Cardiac fibroblast (primary cell): ENCODE data around the gene MUCL3.

Experiments used
- DNase-seq, 2 donors: peaks; one replicate each; pipeline versions ENCODE4 v3.0.0 to v3.0.0-alpha.2; 2010; ENCODE audit warnings: low read depth in 2 of 2
- H3K4me3 ChIP-seq, 2 donors: replicated peaks in 1 of 2; 1 replicate in 1 of 2; 2 replicates in 1 of 2; pipeline ENCODE4 v1.5.1; 2011; ENCODE audit warnings: low read depth in 2 of 2, low read length in 2 of 2, mild to moderate bottlenecking in 2 of 2, moderate library complexity in 1 of 2
- TF ChIP-seq, protein P1 (sequence below): IDR thresholded peaks from one replicate; pipeline ENCODE4 v1.5.1; 2011; ENCODE audit warnings: low read depth, mild to moderate bottlenecking, low read length, inconsistent platforms

Gene MUCL3

DNA sequence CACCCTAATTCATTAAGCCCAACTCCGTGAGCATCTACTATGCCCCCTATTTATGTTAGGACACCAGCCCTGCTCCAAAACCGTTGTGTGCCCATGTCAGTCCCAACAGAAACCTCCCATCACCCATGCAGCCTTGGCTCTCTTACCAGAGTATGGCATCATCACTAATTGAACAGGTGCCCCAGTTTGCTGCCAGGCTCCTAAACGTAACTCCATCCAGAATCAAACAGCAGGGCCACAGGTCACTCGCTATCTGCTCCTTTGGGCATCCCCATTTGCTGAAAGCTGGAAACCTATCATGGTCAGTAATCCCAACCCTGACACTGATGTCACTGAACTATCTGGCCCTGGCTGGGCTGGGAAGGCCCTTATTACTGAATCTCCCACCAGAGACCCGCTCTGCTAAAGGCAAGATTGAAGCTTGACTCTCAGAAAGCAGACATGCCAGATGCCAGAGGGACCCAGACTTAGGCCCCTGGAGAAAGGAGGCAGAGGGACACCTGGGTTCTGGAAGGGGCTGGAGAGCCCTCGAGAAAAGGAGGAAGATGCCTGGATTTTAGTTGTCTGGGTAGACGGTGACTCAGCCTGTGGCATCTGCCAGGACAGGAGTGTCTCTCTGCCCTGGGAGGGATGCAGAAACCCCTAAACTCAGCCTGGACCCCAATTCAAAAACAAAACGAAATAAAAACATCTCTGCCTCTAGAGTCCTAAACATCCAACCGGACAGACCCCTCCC lies 14.0 kb downstream of the MUCL3 start:
- TF ChIP-seq, protein P1, sequence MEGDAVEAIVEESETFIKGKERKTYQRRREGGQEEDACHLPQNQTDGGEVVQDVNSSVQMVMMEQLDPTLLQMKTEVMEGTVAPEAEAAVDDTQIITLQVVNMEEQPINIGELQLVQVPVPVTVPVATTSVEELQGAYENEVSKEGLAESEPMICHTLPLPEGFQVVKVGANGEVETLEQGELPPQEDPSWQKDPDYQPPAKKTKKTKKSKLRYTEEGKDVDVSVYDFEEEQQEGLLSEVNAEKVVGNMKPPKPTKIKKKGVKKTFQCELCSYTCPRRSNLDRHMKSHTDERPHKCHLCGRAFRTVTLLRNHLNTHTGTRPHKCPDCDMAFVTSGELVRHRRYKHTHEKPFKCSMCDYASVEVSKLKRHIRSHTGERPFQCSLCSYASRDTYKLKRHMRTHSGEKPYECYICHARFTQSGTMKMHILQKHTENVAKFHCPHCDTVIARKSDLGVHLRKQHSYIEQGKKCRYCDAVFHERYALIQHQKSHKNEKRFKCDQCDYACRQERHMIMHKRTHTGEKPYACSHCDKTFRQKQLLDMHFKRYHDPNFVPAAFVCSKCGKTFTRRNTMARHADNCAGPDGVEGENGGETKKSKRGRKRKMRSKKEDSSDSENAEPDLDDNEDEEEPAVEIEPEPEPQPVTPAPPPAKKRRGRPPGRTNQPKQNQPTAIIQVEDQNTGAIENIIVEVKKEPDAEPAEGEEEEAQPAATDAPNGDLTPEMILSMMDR: no peak
- no peak for DNase-seq
- no peak overlapping the region for H3K4me3 ChIP-seq

- peak overlapping the region; percentile 29 to 39 for H3K4me3 ChIP-seq
- peak; percentile 9 to 15 for DNase-seq
- TF ChIP-seq, protein P1: no peak
Observed at GRCh38 chr6:30955367-30956042, 14.7 kb downstream of the MUCL3 start.

- TF ChIP-seq, protein P1: no peak
- H3K4me3 ChIP-seq: no peak overlapping the region
- no peak for DNase-seq
Observed at GRCh38 chr6:30957716-30958115, 16.9 kb downstream of the MUCL3 start.

- DNase-seq: peak; percentile 15 to 26
- no peak overlapping the region for H3K4me3 ChIP-seq
- TF ChIP-seq, protein P1: no peak
Observed at GRCh38 chr6:30960907-30961673, 20.3 kb downstream of the MUCL3 start.

- H3K4me3 ChIP-seq: no peak overlapping the region
- TF ChIP-seq, protein P1: no peak
- DNase-seq: no peak
Observed at GRCh38 chr6:30962716-30963115, 21.9 kb downstream of the MUCL3 start.

DNA sequence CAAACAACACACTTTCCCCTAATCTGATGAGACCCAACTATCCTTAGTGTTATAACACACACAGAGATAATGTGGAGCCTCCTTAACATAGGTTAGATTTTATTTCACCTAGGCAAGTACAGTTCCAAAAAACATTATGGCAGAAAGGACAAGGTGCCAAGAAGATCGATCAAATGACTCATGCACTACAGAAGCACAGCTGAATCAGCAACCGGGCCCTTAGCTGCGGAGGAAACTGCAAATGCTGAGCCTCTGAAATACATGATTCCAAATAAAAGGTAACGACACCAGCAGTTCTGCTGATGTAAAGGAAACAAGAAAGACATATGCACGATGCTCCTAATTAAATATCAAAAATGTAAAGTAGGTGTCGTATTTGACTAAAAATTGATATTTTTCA lies 22.9 kb downstream of the MUCL3 start:
- TF ChIP-seq, protein P1: no peak
- no peak for DNase-seq
- no peak overlapping the region for H3K4me3 ChIP-seq
